Nephron progenitor cell (in vitro differentiated cells): ENCODE results near the gene FAM163B.

Experiments
- DNase-seq: peaks from one replicate; pipeline ENCODE4 v3.0.0; 2021
- H3K27ac Mint-ChIP-seq: 2 replicates; pipeline ENCODE4 v1.8.0; 2021; ENCODE audit warnings: mild to moderate bottlenecking, moderate library complexity, mixed read lengths
- H3K27me3 Mint-ChIP-seq: 2 replicates; pipeline ENCODE4 v1.8.0; 2021; ENCODE audit warnings: mild to moderate bottlenecking, low read depth, mixed read lengths; ENCODE audit not compliant: poor library complexity
- H3K36me3 Mint-ChIP-seq: 2 replicates; pipeline ENCODE4 v1.8.0; 2021; ENCODE audit warnings: low read depth, mixed read lengths
- H3K4me1 Mint-ChIP-seq: 2 replicates; pipeline ENCODE4 v1.8.0; 2021; ENCODE audit warnings: mixed read lengths
- H3K4me3 Mint-ChIP-seq: 2 replicates; pipeline ENCODE4 v1.8.0; 2021; ENCODE audit warnings: mild to moderate bottlenecking, moderate library complexity, mixed read lengths
- H3K9me3 Mint-ChIP-seq: 2 replicates; pipeline ENCODE4 v1.8.0; 2021; ENCODE audit warnings: mild to moderate bottlenecking, moderate library complexity, mixed read lengths
- TF ChIP-seq, protein P1 (sequence below): fragments of 200-600 bp; sonication (generic); IDR thresholded peaks from 2 replicates; pipeline ENCODE4 v1.5.0; 2021; ENCODE audit warnings: antibody characterized with exemption

The FAM163B gene

DNA sequence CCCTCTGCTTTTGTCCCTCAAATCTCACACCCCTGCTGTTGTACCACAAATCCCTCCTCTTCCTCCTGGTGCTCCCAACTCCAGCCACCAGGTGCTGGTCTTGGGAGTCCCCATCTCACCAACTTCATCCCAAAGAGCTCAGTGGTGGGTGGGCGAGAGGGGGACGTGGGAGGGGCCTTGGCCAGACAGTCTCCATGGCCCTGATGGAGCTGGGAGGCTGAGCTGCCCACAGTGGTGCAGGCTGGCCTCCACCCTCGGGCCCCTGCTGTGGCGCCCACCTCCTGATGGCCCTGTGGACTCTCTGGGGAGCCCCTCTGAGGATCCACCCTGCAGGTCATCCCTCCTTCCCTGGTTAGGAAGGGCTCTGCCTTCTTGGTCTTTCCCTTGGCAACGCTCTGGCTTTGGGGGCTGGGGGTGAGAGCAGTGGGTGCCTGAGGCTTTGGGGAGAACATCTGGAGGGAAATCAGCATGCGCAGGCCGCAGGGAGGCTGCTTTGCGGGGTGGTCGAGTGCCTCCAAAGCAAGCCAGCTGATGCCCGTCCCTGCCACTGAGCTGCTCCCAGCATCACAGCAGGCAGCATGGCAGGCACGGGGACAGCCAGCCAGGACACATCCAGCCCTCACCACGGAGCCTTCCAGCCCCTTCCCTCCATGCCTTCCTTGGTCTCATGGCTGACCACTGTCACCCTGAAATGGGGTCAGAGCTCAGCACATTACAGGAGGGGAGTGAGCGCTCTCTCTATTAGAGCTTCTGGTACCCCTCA lies 7.6 kb upstream of the FAM163B start:
- H3K4me1 Mint-ChIP-seq = peaks cover 6% of the 10 kb centered on the region
- TF ChIP-seq, protein P1, sequence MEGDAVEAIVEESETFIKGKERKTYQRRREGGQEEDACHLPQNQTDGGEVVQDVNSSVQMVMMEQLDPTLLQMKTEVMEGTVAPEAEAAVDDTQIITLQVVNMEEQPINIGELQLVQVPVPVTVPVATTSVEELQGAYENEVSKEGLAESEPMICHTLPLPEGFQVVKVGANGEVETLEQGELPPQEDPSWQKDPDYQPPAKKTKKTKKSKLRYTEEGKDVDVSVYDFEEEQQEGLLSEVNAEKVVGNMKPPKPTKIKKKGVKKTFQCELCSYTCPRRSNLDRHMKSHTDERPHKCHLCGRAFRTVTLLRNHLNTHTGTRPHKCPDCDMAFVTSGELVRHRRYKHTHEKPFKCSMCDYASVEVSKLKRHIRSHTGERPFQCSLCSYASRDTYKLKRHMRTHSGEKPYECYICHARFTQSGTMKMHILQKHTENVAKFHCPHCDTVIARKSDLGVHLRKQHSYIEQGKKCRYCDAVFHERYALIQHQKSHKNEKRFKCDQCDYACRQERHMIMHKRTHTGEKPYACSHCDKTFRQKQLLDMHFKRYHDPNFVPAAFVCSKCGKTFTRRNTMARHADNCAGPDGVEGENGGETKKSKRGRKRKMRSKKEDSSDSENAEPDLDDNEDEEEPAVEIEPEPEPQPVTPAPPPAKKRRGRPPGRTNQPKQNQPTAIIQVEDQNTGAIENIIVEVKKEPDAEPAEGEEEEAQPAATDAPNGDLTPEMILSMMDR = no peak
- H3K36me3 Mint-ChIP-seq = no peaks in the 10 kb centered on the region
- H3K27ac Mint-ChIP-seq = no peak overlapping the region
- H3K27me3 Mint-ChIP-seq = peaks cover 74% of the 10 kb centered on the region
- no peaks in the 10 kb centered on the region for H3K9me3 Mint-ChIP-seq
- no peak for DNase-seq
- H3K4me3 Mint-ChIP-seq = no peak overlapping the region

DNA sequence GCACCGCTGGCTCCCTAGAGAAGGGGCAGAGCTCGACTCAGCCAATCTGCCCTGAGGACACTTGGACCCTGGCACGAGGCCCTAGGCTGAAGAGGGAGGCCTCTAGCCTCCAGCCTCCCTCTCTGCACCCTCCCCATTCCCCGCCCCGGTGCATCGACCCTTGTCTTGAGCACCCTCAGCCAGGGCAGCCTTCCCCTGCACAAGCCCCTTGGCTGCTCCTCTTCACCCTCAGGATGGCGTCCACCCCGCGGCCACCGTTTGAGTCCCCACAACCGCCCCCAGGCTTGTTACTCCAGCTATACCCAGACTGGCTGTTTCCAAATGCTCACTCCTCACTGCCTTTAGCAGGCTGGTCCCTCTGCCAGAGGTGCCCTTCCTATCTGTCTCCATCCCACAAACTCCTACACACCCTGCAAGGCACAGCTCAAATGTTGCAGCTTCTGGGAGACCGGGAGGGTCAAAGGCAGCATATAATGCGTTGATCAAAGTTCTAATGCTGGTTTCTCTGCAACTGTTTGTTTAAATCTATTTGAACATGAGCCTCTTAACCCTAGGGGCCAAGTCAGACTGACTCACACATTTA lies 6.5 kb upstream of the FAM163B start:
- Mint-ChIP-seq H3K9me3 (no peaks in the 10 kb centered on the region), H3K4me3 (no peak overlapping the region), H3K27me3 (peaks cover 74% of the 10 kb centered on the region), H3K27ac (no peak overlapping the region), H3K36me3 (no peaks in the 10 kb centered on the region), H3K4me1 (peaks cover 6% of the 10 kb centered on the region)
- no peak for DNase-seq
- TF ChIP-seq, protein P1 = no peak

DNA sequence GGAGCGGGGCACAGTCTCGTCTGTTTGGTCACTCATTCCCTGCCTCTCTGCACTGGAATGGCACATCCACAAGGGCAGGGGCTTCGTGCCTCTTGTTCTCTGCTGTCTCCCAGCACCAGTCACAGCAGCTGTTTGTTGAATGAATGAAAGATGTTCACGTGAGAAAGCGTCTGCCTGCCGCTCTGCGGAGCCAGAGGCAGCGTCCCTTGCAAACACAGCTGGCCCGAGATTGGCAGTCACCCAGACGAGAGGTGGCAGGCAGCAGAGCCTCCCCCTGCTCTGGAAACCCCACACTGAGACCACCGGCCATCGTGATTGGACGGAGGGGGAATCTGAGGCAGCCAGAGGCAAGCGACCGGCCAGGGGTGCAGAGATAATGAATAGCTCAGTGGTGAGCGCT lies 6.0 kb upstream of the FAM163B start:
- peaks cover 74% of the 10 kb centered on the region for H3K27me3 Mint-ChIP-seq
- H3K36me3 Mint-ChIP-seq = no peaks in the 10 kb centered on the region
- H3K4me1 Mint-ChIP-seq = peaks cover 6% of the 10 kb centered on the region
- H3K9me3 Mint-ChIP-seq = no peaks in the 10 kb centered on the region
- H3K4me3 Mint-ChIP-seq = no peak overlapping the region
- TF ChIP-seq, protein P1 = no peak
- DNase-seq = no peak
- no peak overlapping the region for H3K27ac Mint-ChIP-seq

DNA sequence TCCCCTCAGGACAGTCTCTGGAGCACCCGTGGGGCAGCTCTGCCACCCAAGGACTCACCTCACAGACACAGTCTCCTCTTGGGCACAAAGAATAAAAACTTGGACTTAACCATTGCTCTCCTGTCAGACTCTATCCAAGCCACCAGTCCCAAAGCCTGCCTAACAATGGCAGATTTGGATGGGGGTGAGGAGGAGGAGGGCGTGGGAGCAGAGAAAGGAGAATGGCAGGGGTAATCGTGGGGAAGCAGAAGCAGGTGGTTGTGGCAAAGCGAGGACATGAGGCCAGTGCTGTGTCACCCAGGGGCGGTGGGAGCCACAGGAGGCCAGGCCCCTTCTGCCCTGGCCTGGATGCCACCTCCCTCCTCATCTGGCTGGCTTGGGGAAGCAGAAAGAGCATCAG lies 5.5 kb upstream of the FAM163B start:
- DNase-seq = no peak
- Mint-ChIP-seq H3K4me1 (peaks cover 2% of the 10 kb centered on the region), H3K27me3 (peaks cover 74% of the 10 kb centered on the region), H3K27ac (no peak overlapping the region), H3K36me3 (no peaks in the 10 kb centered on the region), H3K9me3 (no peaks in the 10 kb centered on the region), H3K4me3 (no peak overlapping the region)
- TF ChIP-seq, protein P1 = no peak

DNA sequence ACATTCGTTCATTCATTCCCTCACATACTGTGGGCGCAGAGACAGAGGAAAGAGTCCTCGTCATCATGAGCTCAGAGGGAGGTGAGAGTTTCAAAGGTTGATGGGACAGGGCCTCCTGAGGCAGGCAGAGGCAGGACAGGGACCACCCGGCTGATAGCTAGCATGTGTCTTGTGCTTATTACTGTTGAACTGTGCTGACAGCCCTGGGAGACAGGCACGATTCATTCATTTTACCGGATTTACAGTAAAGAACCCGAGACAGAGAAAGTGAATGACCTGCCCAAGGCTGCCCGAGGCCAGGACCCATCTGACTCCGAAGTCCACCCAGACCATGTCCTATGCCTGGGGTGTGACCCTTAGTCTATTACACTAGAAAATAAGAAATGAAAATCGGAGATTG lies 4.9 kb upstream of the FAM163B start:
- no peaks in the 10 kb centered on the region for H3K4me1 Mint-ChIP-seq
- H3K27me3 Mint-ChIP-seq = peaks cover 73% of the 10 kb centered on the region
- H3K36me3 Mint-ChIP-seq = no peaks in the 10 kb centered on the region
- no peaks in the 10 kb centered on the region for H3K9me3 Mint-ChIP-seq
- TF ChIP-seq, protein P1 = no peak
- H3K27ac Mint-ChIP-seq = no peak overlapping the region
- no peak for DNase-seq
- no peak overlapping the region for H3K4me3 Mint-ChIP-seq

DNA sequence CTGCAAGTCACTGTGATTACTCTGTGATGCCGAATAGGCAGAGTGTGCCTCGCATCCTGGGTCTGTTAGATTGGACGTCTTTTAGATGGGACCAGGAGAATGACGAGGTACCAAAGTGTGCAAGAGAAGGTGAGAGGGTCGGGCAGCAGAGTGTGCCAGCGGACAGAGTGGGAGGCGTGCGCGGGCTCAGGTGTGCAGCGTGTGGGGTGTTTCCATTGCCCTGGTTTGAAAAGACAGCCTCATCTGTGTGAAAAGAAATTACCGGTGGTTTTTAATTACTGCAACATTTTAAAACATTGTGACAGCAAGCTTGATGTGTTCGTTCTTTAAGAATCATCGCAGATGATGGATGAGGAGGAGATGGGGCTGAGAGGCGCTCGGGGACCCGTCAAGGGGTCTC lies 4.2 kb upstream of the FAM163B start:
- peaks cover 71% of the 10 kb centered on the region for H3K27me3 Mint-ChIP-seq
- DNase-seq = no peak
- no peaks in the 10 kb centered on the region for H3K36me3 Mint-ChIP-seq
- H3K9me3 Mint-ChIP-seq = no peaks in the 10 kb centered on the region
- no peak overlapping the region for H3K4me3 Mint-ChIP-seq
- H3K27ac Mint-ChIP-seq = no peak overlapping the region
- TF ChIP-seq, protein P1 = no peak
- no peaks in the 10 kb centered on the region for H3K4me1 Mint-ChIP-seq
